Skeletal muscle satellite cell (primary cell): ENCODE data around the gene TBRG4.

Source experiments
- H3K27me3 ChIP-seq: 2 replicates; pipeline ENCODE4 v1.7.0; 2013; ENCODE audit warnings: low read length; ENCODE audit not compliant: control insufficient read depth, insufficient read depth
- H3K36me3 ChIP-seq: 2 replicates; pipeline ENCODE4 v1.7.0; 2013; ENCODE audit warnings: mild to moderate bottlenecking, control low read depth, low read length; ENCODE audit not compliant: insufficient read depth
- H3K4me1 ChIP-seq: 2 replicates; pipeline ENCODE4 v1.7.0; 2013; ENCODE audit warnings: low read length; ENCODE audit not compliant: control insufficient read depth, insufficient read depth
- H3K4me2 ChIP-seq: 2 replicates; pipeline ENCODE4 v1.7.0; 2013; ENCODE audit warnings: mild to moderate bottlenecking, low read length
- H3K4me3 ChIP-seq: 2 replicates; pipeline ENCODE4 v1.7.0; 2013; ENCODE audit warnings: low read length
- H3K9ac ChIP-seq: 2 replicates; pipeline ENCODE4 v1.7.0; 2013; ENCODE audit warnings: mild to moderate bottlenecking, low read depth, low read length, moderate library complexity
- H3K9me3 ChIP-seq: replicated peaks from 2 replicates; pipeline ENCODE4 v1.7.0; 2013; ENCODE audit warnings: mild to moderate bottlenecking, control low read depth, low read length

TBRG4 gene

GRCh38 chr7:45068236-45069023 is 43.1 kb downstream of the TBRG4 start:
- no peaks in the 10 kb centered on the region for H3K4me1 ChIP-seq
- H3K4me2 ChIP-seq: no peak overlapping the region
- no peak overlapping the region for H3K9ac ChIP-seq
- peaks cover 64% of the 10 kb centered on the region for H3K36me3 ChIP-seq
- H3K27me3 ChIP-seq: no peaks in the 10 kb centered on the region
- H3K4me3 ChIP-seq: no peak overlapping the region
- H3K9me3 ChIP-seq: no peaks in the 10 kb centered on the region

GRCh38 chr7:45067582-45067981 is 43.9 kb downstream of the TBRG4 start:
- no peak overlapping the region for H3K9ac ChIP-seq
- H3K4me2 ChIP-seq: no peak overlapping the region
- H3K4me3 ChIP-seq: no peak overlapping the region
- no peaks in the 10 kb centered on the region for H3K27me3 ChIP-seq
- peaks cover 56% of the 10 kb centered on the region for H3K36me3 ChIP-seq
- H3K4me1 ChIP-seq: no peaks in the 10 kb centered on the region
- no peaks in the 10 kb centered on the region for H3K9me3 ChIP-seq

DNA sequence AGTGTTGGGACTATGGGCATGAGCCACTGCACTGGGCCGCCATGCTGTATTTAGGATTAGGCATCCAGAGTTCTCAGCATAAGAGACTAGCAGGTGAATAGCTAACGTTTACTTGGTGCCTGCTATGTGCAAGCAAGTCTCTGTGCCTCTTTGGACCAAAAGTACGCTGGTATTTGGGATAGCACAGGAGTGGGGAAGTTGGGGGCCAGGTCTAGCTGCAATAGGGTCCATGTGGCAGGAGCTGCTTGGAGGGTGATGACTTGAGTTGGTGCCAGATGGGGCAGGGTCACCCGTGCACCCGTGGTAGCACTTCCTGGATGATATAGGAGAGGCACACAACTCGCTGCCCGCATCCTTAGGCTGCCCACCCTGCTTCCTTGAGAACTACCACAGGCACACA is 45.1 kb downstream of the TBRG4 start:
- Histone ChIP-seq H3K4me3 (no peak overlapping the region), H3K36me3 (peaks cover 54% of the 10 kb centered on the region), H3K9ac (no peak overlapping the region), H3K4me1 (no peaks in the 10 kb centered on the region), H3K4me2 (no peak overlapping the region), H3K9me3 (no peaks in the 10 kb centered on the region), H3K27me3 (no peaks in the 10 kb centered on the region)

DNA sequence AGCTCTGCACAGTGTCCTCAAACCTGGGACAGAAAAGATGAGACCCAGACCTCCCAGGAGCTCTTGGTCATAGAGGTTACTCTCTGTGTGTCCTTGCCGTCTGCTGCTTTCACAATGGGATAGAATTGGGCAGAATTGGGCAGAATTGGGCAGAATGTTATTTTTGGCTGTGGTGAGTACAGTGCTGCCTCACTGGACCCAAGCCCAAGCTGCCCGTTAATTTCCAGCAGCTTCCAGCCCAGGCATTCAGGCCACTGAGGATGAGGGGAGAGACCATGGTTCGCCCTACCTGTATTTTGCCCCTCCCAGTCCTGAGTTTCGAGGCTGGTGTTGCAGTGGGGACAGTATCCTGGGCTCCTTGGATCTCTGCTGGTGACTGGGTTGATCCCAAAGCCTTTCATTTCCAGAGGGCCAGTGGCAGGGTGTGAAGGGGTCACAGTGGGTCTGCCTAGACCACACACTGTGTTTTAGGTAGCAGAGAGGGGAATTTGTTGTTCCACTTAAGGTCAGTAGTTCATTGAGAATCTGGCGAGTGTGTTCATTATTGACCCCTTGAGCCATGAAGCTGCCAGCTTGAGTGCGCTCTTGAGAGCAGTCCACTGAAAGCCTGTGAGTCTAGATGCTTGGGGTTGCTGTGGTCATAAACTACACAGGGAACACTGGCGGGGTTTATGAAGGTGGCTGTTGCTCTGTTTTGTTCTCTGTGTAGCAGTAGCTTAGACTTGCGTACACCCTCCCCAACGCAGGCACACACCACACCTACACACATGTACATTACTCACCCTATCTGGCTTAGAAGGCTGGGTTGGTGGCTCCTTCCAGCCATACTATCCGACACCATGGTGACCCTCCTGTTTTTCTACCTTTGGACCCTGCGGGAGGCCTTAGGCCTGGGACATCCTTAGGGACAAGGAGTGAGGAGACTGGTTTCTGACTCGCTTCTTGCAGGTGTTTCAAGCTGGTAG is 46.2 kb downstream of the TBRG4 start:
- H3K4me3 ChIP-seq: no peak overlapping the region
- no peak overlapping the region for H3K4me2 ChIP-seq
- peaks cover 48% of the 10 kb centered on the region for H3K36me3 ChIP-seq
- no peaks in the 10 kb centered on the region for H3K9me3 ChIP-seq
- H3K9ac ChIP-seq: no peak overlapping the region
- no peaks in the 10 kb centered on the region for H3K27me3 ChIP-seq
- H3K4me1 ChIP-seq: no peaks in the 10 kb centered on the region

DNA sequence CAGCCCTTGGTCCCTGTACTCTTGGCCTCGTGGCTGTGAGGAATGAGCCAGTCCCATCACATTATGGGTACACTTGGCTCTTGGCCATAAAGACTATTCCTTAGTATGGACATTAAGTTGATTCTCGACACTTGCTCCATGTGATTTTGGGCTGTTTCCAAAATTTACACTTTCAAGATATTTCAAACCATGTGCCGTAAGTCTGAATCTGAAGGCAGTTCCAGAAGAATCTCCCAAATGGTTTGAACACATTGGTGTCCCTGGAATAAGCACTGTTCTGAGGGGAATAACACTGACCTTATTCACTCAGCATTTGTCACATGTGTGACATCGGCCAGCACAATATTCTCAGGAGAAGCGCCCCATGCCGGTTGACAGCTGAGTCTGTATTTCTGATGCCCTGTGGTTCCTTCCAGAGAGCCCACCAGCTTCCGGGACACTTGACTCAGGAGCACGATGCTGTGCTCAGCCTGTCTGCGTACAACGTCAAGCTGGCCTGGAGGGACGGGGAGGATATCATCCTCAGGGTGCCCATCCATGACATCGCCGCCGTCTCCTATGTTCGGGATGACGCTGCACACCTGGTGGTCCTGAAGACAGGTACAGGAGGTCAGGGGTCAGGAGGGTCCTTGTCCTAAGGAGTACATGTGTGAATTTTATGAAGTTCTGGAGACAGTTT is 47.3 kb downstream of the TBRG4 start:
- peaks cover 38% of the 10 kb centered on the region for H3K36me3 ChIP-seq
- H3K27me3 ChIP-seq: no peaks in the 10 kb centered on the region
- H3K4me2 ChIP-seq: no peak overlapping the region
- no peaks in the 10 kb centered on the region for H3K4me1 ChIP-seq
- H3K9ac ChIP-seq: no peak overlapping the region
- no peak overlapping the region for H3K4me3 ChIP-seq
- no peaks in the 10 kb centered on the region for H3K9me3 ChIP-seq

GRCh38 chr7:45061806-45062425 is 49.6 kb downstream of the TBRG4 start:
- Histone ChIP-seq H3K36me3 (peaks cover 24% of the 10 kb centered on the region), H3K4me3 (no peak overlapping the region), H3K9ac (no peak overlapping the region), H3K4me2 (no peak overlapping the region), H3K4me1 (no peaks in the 10 kb centered on the region), H3K27me3 (no peaks in the 10 kb centered on the region), H3K9me3 (no peaks in the 10 kb centered on the region)

- no peak overlapping the region for H3K4me3 ChIP-seq
- H3K4me1 ChIP-seq: no peaks in the 10 kb centered on the region
- H3K36me3 ChIP-seq: peaks cover 24% of the 10 kb centered on the region
- no peak overlapping the region for H3K9ac ChIP-seq
- no peaks in the 10 kb centered on the region for H3K27me3 ChIP-seq
- no peak overlapping the region for H3K4me2 ChIP-seq
- no peaks in the 10 kb centered on the region for H3K9me3 ChIP-seq
These were observed 50.1 kb downstream of the TBRG4 start for GRCh38 chr7:45061352-45061751.

GRCh38 chr7:45060295-45060694 is 51.2 kb downstream of the TBRG4 start:
- no peaks in the 10 kb centered on the region for H3K27me3 ChIP-seq
- no peak overlapping the region for H3K9ac ChIP-seq
- H3K4me3 ChIP-seq: no peak overlapping the region
- H3K36me3 ChIP-seq: peaks cover 18% of the 10 kb centered on the region
- H3K4me1 ChIP-seq: peaks cover 4% of the 10 kb centered on the region
- no peak overlapping the region for H3K4me2 ChIP-seq
- H3K9me3 ChIP-seq: no peaks in the 10 kb centered on the region

- no peak overlapping the region for H3K4me2 ChIP-seq
- H3K9me3 ChIP-seq: no peaks in the 10 kb centered on the region
- H3K4me1 ChIP-seq: peaks cover 12% of the 10 kb centered on the region
- H3K27me3 ChIP-seq: no peaks in the 10 kb centered on the region
- H3K4me3 ChIP-seq: no peak overlapping the region
- H3K9ac ChIP-seq: no peak overlapping the region
- peaks cover 9% of the 10 kb centered on the region for H3K36me3 ChIP-seq
These were observed 53.6 kb downstream of the TBRG4 start for GRCh38 chr7:45057878-45058277.

DNA sequence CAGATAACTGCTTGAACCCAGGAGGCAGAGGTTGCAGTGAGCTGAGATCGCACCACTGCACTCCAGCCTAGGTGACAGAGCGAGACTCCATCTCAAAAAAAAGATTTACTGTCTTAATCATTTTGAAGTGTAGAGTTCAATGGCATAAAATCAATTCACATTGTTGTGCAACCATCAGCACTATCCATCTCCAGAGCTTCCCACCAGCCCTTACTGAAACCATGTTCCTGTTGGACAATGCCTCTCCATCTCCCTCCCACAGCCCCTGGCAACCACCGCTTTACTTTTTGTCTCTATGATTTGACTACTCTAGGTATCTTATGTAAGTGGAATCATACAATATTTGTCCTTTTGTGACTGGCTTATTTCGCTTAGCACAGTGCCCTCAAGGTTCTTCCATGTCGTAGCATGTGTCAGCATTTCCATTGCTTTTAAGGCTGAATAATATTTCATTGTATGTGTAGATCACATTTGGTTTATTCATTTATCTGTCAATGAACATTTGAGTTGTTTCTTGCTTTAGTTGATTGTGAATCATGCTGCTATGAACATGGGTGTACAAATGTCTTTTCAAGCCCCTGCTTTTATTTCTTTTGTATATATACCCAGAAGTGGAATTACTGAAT is 55.8 kb downstream of the TBRG4 start:
- no peak overlapping the region for H3K4me3 ChIP-seq
- peaks cover 18% of the 10 kb centered on the region for H3K36me3 ChIP-seq
- H3K9ac ChIP-seq: no peak overlapping the region
- H3K4me1 ChIP-seq: peaks cover 12% of the 10 kb centered on the region
- H3K4me2 ChIP-seq: no peak overlapping the region
- no peaks in the 10 kb centered on the region for H3K9me3 ChIP-seq
- H3K27me3 ChIP-seq: no peaks in the 10 kb centered on the region
